ENCODE results near the gene REV3L. TPM values are rescaled to one million over a fixed set of nuclear protein-coding genes. Genes with fewer than 3 reads are reported as not detected.

REV3L gene
- total and polyA plus RNA-seq, 4 donors = 5.0 to 74.9 (median 41.2) TPM

DNA sequence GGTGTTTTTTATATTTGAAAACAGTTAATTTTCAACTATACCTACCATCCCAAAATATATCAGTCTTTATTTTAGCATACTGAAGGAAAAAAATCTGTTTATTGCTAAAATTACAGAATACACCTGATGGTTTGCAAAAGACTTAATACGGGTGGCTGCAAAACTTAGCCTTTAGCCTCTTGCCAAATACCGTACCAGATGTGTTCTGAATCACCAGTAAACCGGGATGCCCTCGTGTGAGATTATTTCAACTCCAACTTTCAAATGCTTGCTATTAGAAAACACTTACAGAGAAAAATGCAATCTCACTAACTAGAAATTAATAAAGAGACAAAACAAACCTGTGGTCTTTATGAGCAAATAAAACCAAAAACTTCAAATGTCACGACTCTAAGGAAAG is 36.0 kb downstream of the REV3L start:
- peaks cover 0 to 3% of the 10 kb centered on the region in 2 donors for H3K4me1 ChIP-seq (ENCODE audit: control insufficient read depth in 1 of 2, insufficient read depth in 2 of 2, low read length in 2 of 2)
- intact Hi-C loops (cut with DNase I) = no loop called here
- ATAC-seq (ENCODE audit: low FRiP score) (no peak), DNase-seq (no peak)
- H3K27me3 ChIP-seq (ENCODE audit: control insufficient read depth in 1 of 2, insufficient read depth in 2 of 2, low read length in 1 of 2) = no peaks in the 10 kb centered on the region
- no peaks in the 10 kb centered on the region for H3K36me3 ChIP-seq (ENCODE audit: control insufficient read depth in 1 of 2, insufficient read depth in 2 of 2, low read length in 1 of 2)
- no peak overlapping the region for H3K27ac ChIP-seq (ENCODE audit: low read depth in 1 of 2, low read length in 2 of 2)
- H3K4me3 ChIP-seq (ENCODE audit: low read length in 2 of 2) = no peak overlapping the region
- WGBS, 2 donors = 87 to 88% methylated on average over 5 of the region's 5 CpGs
- no peaks in the 10 kb centered on the region for H3K9me3 ChIP-seq (ENCODE audit: control insufficient read depth, low read length)

DNA sequence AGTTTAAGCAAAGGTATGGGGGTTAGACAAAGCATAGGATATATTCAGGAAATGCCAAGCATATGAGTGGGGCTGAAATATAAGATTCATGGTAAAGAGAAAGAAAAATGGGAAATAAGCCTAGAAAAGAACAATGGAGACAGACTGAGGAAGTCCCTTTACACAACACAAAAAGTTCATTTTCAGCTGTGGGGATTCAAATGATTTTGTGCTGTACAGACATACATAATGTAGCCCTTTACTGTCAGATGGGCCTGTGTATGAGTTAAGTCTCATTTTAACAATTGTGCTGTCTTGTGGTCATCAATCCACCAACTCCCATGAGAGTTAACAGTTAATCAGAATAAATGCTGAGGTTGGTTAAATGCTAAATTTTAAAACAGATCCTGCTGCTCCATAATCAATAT is 37.2 kb downstream of the REV3L start:
- H3K27ac ChIP-seq (ENCODE audit: low read depth in 1 of 2, low read length in 2 of 2) = no peak overlapping the region
- H3K36me3 ChIP-seq (ENCODE audit: control insufficient read depth in 1 of 2, insufficient read depth in 2 of 2, low read length in 1 of 2) = no peaks in the 10 kb centered on the region
- H3K27me3 ChIP-seq (ENCODE audit: control insufficient read depth in 1 of 2, insufficient read depth in 2 of 2, low read length in 1 of 2) = no peaks in the 10 kb centered on the region
- intact Hi-C loops (cut with DNase I) = no loop called here
- ATAC-seq (ENCODE audit: low FRiP score) (no peak), DNase-seq (no peak)
- H3K4me1 ChIP-seq (ENCODE audit: control insufficient read depth in 1 of 2, insufficient read depth in 2 of 2, low read length in 2 of 2) = peaks cover 0 to 3% of the 10 kb centered on the region in 2 donors
- H3K9me3 ChIP-seq (ENCODE audit: control insufficient read depth, low read length) = no peaks in the 10 kb centered on the region
- no peak overlapping the region for H3K4me3 ChIP-seq (ENCODE audit: low read length in 2 of 2)

DNA sequence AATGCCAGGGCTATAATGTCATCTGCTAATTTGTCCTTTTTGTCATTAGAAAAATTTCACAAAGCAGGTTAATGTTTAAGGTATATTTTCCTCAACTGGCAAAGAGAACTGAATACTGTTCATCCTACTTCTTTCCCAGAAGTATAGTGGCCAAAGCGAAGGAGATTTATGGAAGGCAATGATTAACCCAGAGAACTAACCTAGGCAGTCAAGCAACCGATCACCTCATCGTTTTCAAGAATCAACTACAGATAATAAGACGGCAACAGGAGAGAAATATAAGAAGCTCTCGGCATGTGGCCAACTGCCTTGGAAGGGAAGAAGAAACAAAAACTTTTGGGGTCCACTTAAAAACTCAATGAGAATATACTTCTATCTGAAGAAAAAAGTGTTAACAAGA is 38.2 kb downstream of the REV3L start:
- H3K27me3 ChIP-seq (ENCODE audit: control insufficient read depth in 1 of 2, insufficient read depth in 2 of 2, low read length in 1 of 2) = no peaks in the 10 kb centered on the region
- no peaks in the 10 kb centered on the region for H3K36me3 ChIP-seq (ENCODE audit: control insufficient read depth in 1 of 2, insufficient read depth in 2 of 2, low read length in 1 of 2)
- peaks cover 0 to 3% of the 10 kb centered on the region in 2 donors for H3K4me1 ChIP-seq (ENCODE audit: control insufficient read depth in 1 of 2, insufficient read depth in 2 of 2, low read length in 2 of 2)
- intact Hi-C loops (cut with DNase I) = no loop called here
- 86 to 97% methylated on average over 5 of the region's 5 CpGs for WGBS, 2 donors
- H3K4me3 ChIP-seq (ENCODE audit: low read length in 2 of 2) = no peak overlapping the region
- ATAC-seq (ENCODE audit: low FRiP score) = no peak
- H3K27ac ChIP-seq (ENCODE audit: low read depth in 1 of 2, low read length in 2 of 2) = no peak overlapping the region
- no peaks in the 10 kb centered on the region for H3K9me3 ChIP-seq (ENCODE audit: control insufficient read depth, low read length)
- DNase-seq = no peak

DNA sequence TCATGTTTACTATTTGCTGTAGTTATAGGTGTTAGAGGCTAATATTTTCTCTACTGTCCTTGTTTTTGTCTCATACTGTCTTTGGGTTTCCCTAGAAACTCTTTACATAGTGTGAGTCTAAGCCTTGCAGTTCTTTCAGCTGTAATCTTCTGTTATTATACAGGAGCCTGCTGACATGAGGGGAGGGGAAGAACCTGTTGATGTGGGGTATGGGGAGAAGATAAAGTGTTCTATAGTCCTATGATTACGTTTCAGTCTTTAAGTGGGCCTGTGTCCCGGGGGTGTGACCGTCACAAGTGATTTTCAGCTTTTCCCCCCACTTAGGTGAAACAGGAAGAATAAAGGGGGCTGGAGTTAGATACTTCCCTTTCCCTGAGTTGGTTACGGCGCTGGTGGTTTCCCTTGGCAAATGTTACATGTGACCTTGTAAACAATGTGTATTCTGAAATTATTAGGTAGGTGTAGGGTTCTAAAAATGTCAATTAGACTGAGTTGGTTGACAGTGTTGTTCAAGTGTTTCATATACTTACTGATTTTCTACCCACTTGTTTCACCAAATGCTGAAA is 41.3 kb downstream of the REV3L start:
- 87% methylated on average over 5 of the region's 5 CpGs for WGBS, 2 donors
- H3K4me3 ChIP-seq (ENCODE audit: low read length in 2 of 2) = no peak overlapping the region
- intact Hi-C loops (cut with DNase I) = no loop called here
- no peaks in the 10 kb centered on the region for H3K36me3 ChIP-seq (ENCODE audit: control insufficient read depth in 1 of 2, insufficient read depth in 2 of 2, low read length in 1 of 2)
- H3K9me3 ChIP-seq (ENCODE audit: control insufficient read depth, low read length) = no peaks in the 10 kb centered on the region
- no peaks in the 10 kb centered on the region for H3K27me3 ChIP-seq (ENCODE audit: control insufficient read depth in 1 of 2, insufficient read depth in 2 of 2, low read length in 1 of 2)
- ATAC-seq (ENCODE audit: low FRiP score) (no peak), DNase-seq (no peak)
- H3K4me1 ChIP-seq (ENCODE audit: control insufficient read depth in 1 of 2, insufficient read depth in 2 of 2, low read length in 2 of 2) = no peaks in the 10 kb centered on the region
- no peak overlapping the region for H3K27ac ChIP-seq (ENCODE audit: low read depth in 1 of 2, low read length in 2 of 2)

DNA sequence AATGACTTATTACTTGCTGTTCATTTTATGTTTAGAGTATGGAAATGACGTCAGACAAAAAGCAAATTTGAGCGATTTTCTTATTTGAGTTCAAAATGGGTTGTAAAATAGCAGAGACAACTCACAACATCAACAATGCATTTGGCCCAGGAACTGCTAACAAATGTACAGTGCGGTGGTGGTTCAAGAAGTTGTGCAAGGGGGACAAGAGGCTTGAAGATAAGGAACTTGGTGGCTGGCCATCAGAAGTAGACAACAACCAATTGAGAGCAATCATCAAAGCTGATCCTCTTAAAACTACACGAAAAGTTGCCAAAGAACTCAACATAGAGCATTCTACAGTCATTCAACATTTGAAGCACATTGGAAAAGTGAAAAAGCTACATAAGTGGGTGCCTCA is 43.8 kb downstream of the REV3L start:
- WGBS, 2 donors = 79 to 91% methylated on average over 4 of the region's 4 CpGs
- H3K27me3 ChIP-seq (ENCODE audit: control insufficient read depth in 1 of 2, insufficient read depth in 2 of 2, low read length in 1 of 2) = no peaks in the 10 kb centered on the region
- no peak for DNase-seq
- no peaks in the 10 kb centered on the region for H3K4me1 ChIP-seq (ENCODE audit: control insufficient read depth in 1 of 2, insufficient read depth in 2 of 2, low read length in 2 of 2)
- no peak overlapping the region for H3K27ac ChIP-seq (ENCODE audit: low read depth in 1 of 2, low read length in 2 of 2)
- H3K36me3 ChIP-seq (ENCODE audit: control insufficient read depth in 1 of 2, insufficient read depth in 2 of 2, low read length in 1 of 2) = no peaks in the 10 kb centered on the region
- H3K9me3 ChIP-seq (ENCODE audit: control insufficient read depth, low read length) = no peaks in the 10 kb centered on the region
- no peak for ATAC-seq (ENCODE audit: low FRiP score)
- intact Hi-C loops (cut with DNase I) = no loop called here
- H3K4me3 ChIP-seq (ENCODE audit: low read length in 2 of 2) = no peak overlapping the region

DNA sequence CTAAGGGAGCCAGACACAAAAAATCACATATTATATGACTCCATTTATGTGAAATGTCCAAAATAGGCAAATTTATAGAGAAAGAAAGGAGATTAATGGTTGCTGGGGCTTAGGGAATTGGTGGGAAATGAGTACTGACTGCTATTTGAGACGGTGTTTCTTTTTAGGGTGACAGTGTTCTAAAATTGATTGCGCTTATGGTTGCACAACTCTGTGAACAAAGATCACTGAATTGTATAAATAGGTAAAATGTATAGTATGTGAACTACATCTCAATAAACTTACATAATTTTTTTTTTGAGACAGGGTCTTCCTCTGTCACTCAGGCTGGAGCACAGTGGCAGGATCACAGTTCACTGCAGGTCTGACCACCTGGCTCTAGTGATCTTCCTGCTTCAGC is 45.4 kb downstream of the REV3L start:
- no peaks in the 10 kb centered on the region for H3K9me3 ChIP-seq (ENCODE audit: control insufficient read depth, low read length)
- no peaks in the 10 kb centered on the region for H3K4me1 ChIP-seq (ENCODE audit: control insufficient read depth in 1 of 2, insufficient read depth in 2 of 2, low read length in 2 of 2)
- WGBS, 2 donors = 82 to 96% methylated on average over 2 of the region's 2 CpGs
- no peaks in the 10 kb centered on the region for H3K36me3 ChIP-seq (ENCODE audit: control insufficient read depth in 1 of 2, insufficient read depth in 2 of 2, low read length in 1 of 2)
- intact Hi-C loops (cut with DNase I) = no loop called here
- no peak overlapping the region for H3K27ac ChIP-seq (ENCODE audit: low read depth in 1 of 2, low read length in 2 of 2)
- ATAC-seq (ENCODE audit: low FRiP score) = no peak
- DNase-seq = no peak
- H3K4me3 ChIP-seq (ENCODE audit: low read length in 2 of 2) = no peak overlapping the region
- no peaks in the 10 kb centered on the region for H3K27me3 ChIP-seq (ENCODE audit: control insufficient read depth in 1 of 2, insufficient read depth in 2 of 2, low read length in 1 of 2)

DNA sequence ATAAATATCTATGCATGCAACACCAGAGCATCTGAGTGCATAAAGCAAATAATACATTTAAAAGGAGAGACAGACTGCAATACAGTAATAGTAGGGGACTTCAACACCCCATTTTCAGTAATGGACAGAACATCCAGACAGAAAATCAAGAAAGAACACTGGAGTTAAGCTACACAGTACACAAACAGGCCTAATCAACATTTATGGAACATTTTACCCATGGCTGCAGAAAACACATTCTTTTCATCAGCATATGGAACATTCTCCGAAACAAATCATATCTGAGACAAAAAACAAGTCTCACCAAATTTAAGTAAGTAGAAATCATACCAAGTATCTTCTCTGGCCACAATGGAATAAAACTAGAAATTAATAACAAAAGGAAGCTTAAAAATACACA is 50.5 kb downstream of the REV3L start:
- Histone ChIP-seq H3K4me1 (ENCODE audit: control insufficient read depth in 1 of 2, insufficient read depth in 2 of 2, low read length in 2 of 2) (no peaks in the 10 kb centered on the region), H3K36me3 (ENCODE audit: control insufficient read depth in 1 of 2, insufficient read depth in 2 of 2, low read length in 1 of 2) (no peaks in the 10 kb centered on the region), H3K4me3 (ENCODE audit: low read length in 2 of 2) (no peak overlapping the region), H3K27me3 (ENCODE audit: control insufficient read depth in 1 of 2, insufficient read depth in 2 of 2, low read length in 1 of 2) (no peaks in the 10 kb centered on the region), H3K9me3 (ENCODE audit: control insufficient read depth, low read length) (no peaks in the 10 kb centered on the region), H3K27ac (ENCODE audit: low read depth in 1 of 2, low read length in 2 of 2) (no peak overlapping the region)
- ATAC-seq (ENCODE audit: low FRiP score) (no peak), DNase-seq (no peak)
- 93 to 98% methylated on average over 1 of the region's 1 CpG for WGBS, 2 donors
- intact Hi-C loops (cut with DNase I) = no loop called here

DNA sequence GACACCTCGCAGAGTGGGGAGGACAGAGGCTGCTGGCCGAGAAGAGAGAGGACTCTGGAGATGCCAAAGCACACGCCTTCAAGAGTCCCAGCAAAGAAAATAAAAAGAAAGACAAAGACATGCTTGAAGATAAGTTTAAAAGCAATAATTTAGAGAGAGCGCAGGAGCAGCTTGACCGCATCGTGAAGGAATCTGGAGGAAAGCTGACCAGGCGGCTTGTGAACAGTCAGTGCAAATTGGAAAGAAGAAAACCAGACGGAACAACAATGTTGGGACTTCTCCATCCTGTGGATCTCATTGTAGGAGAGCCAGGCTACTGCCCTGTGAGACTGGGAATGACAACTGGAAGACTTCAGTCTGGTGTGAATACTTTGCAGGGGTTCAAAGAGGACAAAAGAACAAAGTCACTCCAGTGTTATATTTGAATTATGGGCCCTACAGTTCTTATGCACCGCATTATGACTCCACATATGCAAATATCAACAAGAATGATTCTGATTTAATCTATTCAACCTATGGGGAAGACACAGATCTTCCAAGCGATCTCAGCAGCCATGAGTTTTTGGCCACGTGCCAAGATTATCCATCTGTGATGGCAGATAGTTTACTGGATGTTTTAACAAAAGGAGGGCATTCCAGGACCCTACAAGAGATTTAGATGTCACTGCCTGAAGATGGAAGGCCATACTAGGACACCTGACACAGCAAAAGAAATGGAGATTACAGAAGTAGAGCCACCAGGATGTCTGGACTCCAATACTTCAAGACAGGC is 52.2 kb downstream of the REV3L start:
- Histone ChIP-seq H3K4me3 (ENCODE audit: low read length in 2 of 2) (no peak overlapping the region), H3K36me3 (ENCODE audit: control insufficient read depth in 1 of 2, insufficient read depth in 2 of 2, low read length in 1 of 2) (no peaks in the 10 kb centered on the region), H3K9me3 (ENCODE audit: control insufficient read depth, low read length) (no peaks in the 10 kb centered on the region), H3K4me1 (ENCODE audit: control insufficient read depth in 1 of 2, insufficient read depth in 2 of 2, low read length in 2 of 2) (no peaks in the 10 kb centered on the region), H3K27me3 (ENCODE audit: control insufficient read depth in 1 of 2, insufficient read depth in 2 of 2, low read length in 1 of 2) (no peaks in the 10 kb centered on the region), H3K27ac (ENCODE audit: low read depth in 1 of 2, low read length in 2 of 2) (no peak overlapping the region)
- ATAC-seq (ENCODE audit: low FRiP score) (no peak), DNase-seq (no peak)
- WGBS, 2 donors = 81 to 83% methylated on average over 11 of the region's 11 CpGs
- intact Hi-C loops (cut with DNase I) = no loop called here

DNA sequence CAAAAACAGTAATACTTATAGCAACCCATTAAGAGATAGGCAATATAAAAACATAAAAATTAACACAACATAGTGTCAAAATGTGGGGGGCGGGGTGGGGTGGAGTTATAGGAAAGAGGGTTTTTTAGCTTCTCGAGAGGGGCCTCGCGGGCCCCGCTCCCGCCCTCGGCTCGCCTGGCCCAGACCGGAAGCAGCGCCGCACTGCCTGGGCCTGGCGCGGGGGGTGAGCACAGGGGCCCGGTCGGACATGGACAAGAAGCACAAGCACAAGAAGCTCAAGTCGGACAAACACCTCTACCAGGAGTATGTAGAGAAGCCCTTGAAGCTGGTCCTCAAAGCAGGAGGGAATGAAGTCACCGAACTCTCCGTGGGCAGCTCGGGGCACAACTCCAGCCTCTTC is 53.4 kb downstream of the REV3L start:
- Histone ChIP-seq H3K4me1 (ENCODE audit: control insufficient read depth in 1 of 2, insufficient read depth in 2 of 2, low read length in 2 of 2) (no peaks in the 10 kb centered on the region), H3K4me3 (ENCODE audit: low read length in 2 of 2) (no peak overlapping the region), H3K27me3 (ENCODE audit: control insufficient read depth in 1 of 2, insufficient read depth in 2 of 2, low read length in 1 of 2) (no peaks in the 10 kb centered on the region), H3K9me3 (ENCODE audit: control insufficient read depth, low read length) (no peaks in the 10 kb centered on the region), H3K36me3 (ENCODE audit: control insufficient read depth in 1 of 2, insufficient read depth in 2 of 2, low read length in 1 of 2) (no peaks in the 10 kb centered on the region), H3K27ac (ENCODE audit: low read depth in 1 of 2, low read length in 2 of 2) (no peak overlapping the region)
- WGBS, 2 donors = 97 to 99% methylated on average over 19 of the region's 19 CpGs
- no peak for ATAC-seq (ENCODE audit: low FRiP score)
- intact Hi-C loops (cut with DNase I) = no loop called here
- DNase-seq = no peak
